ENCODE measurements around the gene GIMAP8. TPM values are rescaled to one million over a fixed set of nuclear protein-coding genes. Genes with fewer than 3 reads are reported as not detected.
"Not testable (repeated sequence)": the region's sequence is repeated elsewhere in the genome, so short reads cannot be mapped to it uniquely, and the experiment has no call there.

The GIMAP8 gene
- polyA plus RNA-seq, 6 donors from 2014 or later = 0.07 to 0.22 (median 0.08) TPM; not detected in 2

- Mint-ChIP-seq H3K4me3 (peak overlapping the region in 3 of 8 donors; percentile 0 to 6 (median 6)), H3K36me3 (peaks cover 3 to 6% of the 10 kb centered on the region in 2 donors), H3K9me3 (no peaks in the 10 kb centered on the region), H3K4me1 (peaks cover 37 to 44% (median 40%) of the 10 kb centered on the region in 3 donors), H3K27ac (peak overlapping the region in 4 of 6 donors; percentile 53 to 73 (median 64)), H3K27me3 (peaks cover 24 to 28% (median 25%) of the 10 kb centered on the region in 3 donors)
- DNase-seq = peak; percentile 68
- peak; percentile 70 to 75 for ATAC-seq (ENCODE audit: low read depth in 2 of 2)
Observed at GRCh38 chr7:150448789-150449147, 1.7 kb upstream of the GIMAP8 start.

GRCh38 chr7:150449206-150449952 lies 1.1 kb upstream of the GIMAP8 start:
- ATAC-seq (ENCODE audit: low read depth in 2 of 2) (no peak), DNase-seq (no peak)
- Mint-ChIP-seq H3K4me1 (peaks cover 37 to 44% (median 40%) of the 10 kb centered on the region in 3 donors), H3K36me3 (peaks cover 3 to 6% of the 10 kb centered on the region in 2 donors), H3K4me3 (peak overlapping the region in 4 of 8 donors; percentile 0 to 92 (median 52)), H3K27ac (peak overlapping the region in 1 of 6 donors; percentile 87), H3K27me3 (peaks cover 30 to 33% (median 31%) of the 10 kb centered on the region in 3 donors), H3K9me3 (peaks cover 0 to 2% (median 0%) of the 10 kb centered on the region in 7 donors)

- DNase-seq (no peak), ATAC-seq (ENCODE audit: low read depth in 2 of 2) (peak; percentile 68)
- peaks cover 3 to 9% of the 10 kb centered on the region in 2 donors for H3K36me3 Mint-ChIP-seq
- peaks cover 0 to 2% (median under 1%) of the 10 kb centered on the region in 7 donors for H3K9me3 Mint-ChIP-seq
- H3K27me3 Mint-ChIP-seq = peaks cover 32 to 37% (median 37%) of the 10 kb centered on the region in 3 donors
- peak overlapping the region; percentile 65 to 95 (median 86) for H3K4me3 Mint-ChIP-seq
- H3K27ac Mint-ChIP-seq = peak overlapping the region in 3 of 6 donors; percentile 59 to 87 (median 85)
- peaks cover 36 to 44% (median 37%) of the 10 kb centered on the region in 3 donors for H3K4me1 Mint-ChIP-seq
Observed at GRCh38 chr7:150451097-150451793, 815 bp downstream of the GIMAP8 start.

- Mint-ChIP-seq H3K4me1 (peaks cover 36 to 44% (median 37%) of the 10 kb centered on the region in 3 donors), H3K9me3 (peaks cover 0 to 9% (median 2%) of the 10 kb centered on the region in 7 donors), H3K4me3 (peak overlapping the region in 7 of 8 donors; percentile 77 to 95 (median 84)), H3K27ac (peak overlapping the region in 1 of 6 donors; percentile 16), H3K36me3 (peaks cover 3 to 13% of the 10 kb centered on the region in 2 donors), H3K27me3 (peaks cover 36 to 41% (median 37%) of the 10 kb centered on the region in 3 donors)
- no peak for ATAC-seq (ENCODE audit: low read depth in 2 of 2)
- no peak for DNase-seq
Observed at GRCh38 chr7:150451833-150452461, 1.5 kb downstream of the GIMAP8 start.

GRCh38 chr7:150453181-150453580 lies 2.8 kb downstream of the GIMAP8 start:
- Mint-ChIP-seq H3K4me1 (peaks cover 35 to 42% (median 37%) of the 10 kb centered on the region in 3 donors), H3K27me3 (peaks cover 36 to 41% (median 37%) of the 10 kb centered on the region in 3 donors), H3K36me3 (peaks cover 3 to 13% of the 10 kb centered on the region in 2 donors), H3K4me3 (no peak overlapping the region), H3K9me3 (peaks cover 0 to 12% (median 3%) of the 10 kb centered on the region in 7 donors), H3K27ac (no peak overlapping the region)
- DNase-seq (no peak), ATAC-seq (ENCODE audit: low read depth in 2 of 2) (no peak)

- Mint-ChIP-seq H3K27me3 (peaks cover 29 to 34% (median 32%) of the 10 kb centered on the region in 3 donors), H3K36me3 (peaks cover 0 to 7% of the 10 kb centered on the region in 2 donors), H3K4me1 (peaks cover 28 to 35% (median 30%) of the 10 kb centered on the region in 3 donors), H3K27ac (no peak overlapping the region), H3K9me3 (peaks cover 0 to 12% (median 3%) of the 10 kb centered on the region in 7 donors), H3K4me3 (no peak overlapping the region)
- no peak for DNase-seq
- no peak for ATAC-seq (ENCODE audit: low read depth in 2 of 2)
Observed at GRCh38 chr7:150453892-150454291, 3.5 kb downstream of the GIMAP8 start.

- peaks cover 18 to 22% (median 21%) of the 10 kb centered on the region in 3 donors for H3K27me3 Mint-ChIP-seq
- H3K9me3 Mint-ChIP-seq = peaks cover 11 to 32% (median 16%) of the 10 kb centered on the region in 7 donors
- not testable (repeated sequence) for H3K4me1 Mint-ChIP-seq; H3K27ac Mint-ChIP-seq; ATAC-seq (ENCODE audit: low read depth in 2 of 2); DNase-seq; H3K4me3 Mint-ChIP-seq
- peaks cover 9 to 20% of the 10 kb centered on the region in 2 donors for H3K36me3 Mint-ChIP-seq
Observed at GRCh38 chr7:150457064-150457463, 6.6 kb downstream of the GIMAP8 start.

- ATAC-seq (ENCODE audit: low read depth in 2 of 2) (no peak), DNase-seq (no peak)
- Mint-ChIP-seq H3K9me3 (peaks cover 16 to 43% (median 25%) of the 10 kb centered on the region in 7 donors), H3K27me3 (peaks cover 17 to 20% (median 17%) of the 10 kb centered on the region in 3 donors), H3K27ac (no peak overlapping the region), H3K4me1 (no peaks in the 10 kb centered on the region), H3K36me3 (peaks cover 12 to 32% of the 10 kb centered on the region in 2 donors), H3K4me3 (no peak overlapping the region)
Observed at GRCh38 chr7:150458235-150458634, 7.8 kb downstream of the GIMAP8 start.

- DNase-seq (no peak), ATAC-seq (ENCODE audit: low read depth in 2 of 2) (no peak)
- Mint-ChIP-seq H3K36me3 (peaks cover 14 to 37% of the 10 kb centered on the region in 2 donors), H3K4me3 (no peak overlapping the region), H3K4me1 (no peaks in the 10 kb centered on the region), H3K27me3 (peaks cover 12 to 16% (median 13%) of the 10 kb centered on the region in 3 donors), H3K27ac (no peak overlapping the region), H3K9me3 (peaks cover 19 to 49% (median 28%) of the 10 kb centered on the region in 7 donors)
Observed at GRCh38 chr7:150458756-150459155, 8.3 kb downstream of the GIMAP8 start.

- no peak for ATAC-seq (ENCODE audit: low read depth in 2 of 2)
- Mint-ChIP-seq H3K36me3 (peaks cover 14 to 31% of the 10 kb centered on the region in 2 donors), H3K27me3 (peaks cover 0 to 1% (median under 1%) of the 10 kb centered on the region in 3 donors), H3K27ac (no peak overlapping the region), H3K4me3 (peak overlapping the region in 1 of 8 donors; percentile 57), H3K9me3 (peaks cover 17 to 46% (median 26%) of the 10 kb centered on the region in 7 donors), H3K4me1 (no peaks in the 10 kb centered on the region)
- DNase-seq = no peak
Observed at GRCh38 chr7:150461520-150461919, 11.1 kb downstream of the GIMAP8 start.

- ATAC-seq (ENCODE audit: low read depth in 2 of 2) (no peak), DNase-seq (no peak)
- Mint-ChIP-seq H3K27ac (no peak overlapping the region), H3K36me3 (peaks cover 14 to 30% of the 10 kb centered on the region in 2 donors), H3K9me3 (peaks cover 17 to 38% (median 26%) of the 10 kb centered on the region in 7 donors), H3K27me3 (no peaks in the 10 kb centered on the region), H3K4me3 (no peak overlapping the region), H3K4me1 (no peaks in the 10 kb centered on the region)
Observed at GRCh38 chr7:150462413-150462812, 12.0 kb downstream of the GIMAP8 start.

GRCh38 chr7:150463461-150463860 lies 13.0 kb downstream of the GIMAP8 start:
- Mint-ChIP-seq H3K4me1 (no peaks in the 10 kb centered on the region), H3K27ac (peak overlapping the region in 1 of 6 donors; percentile 17), H3K27me3 (peaks cover 0 to 6% (median 1%) of the 10 kb centered on the region in 3 donors), H3K9me3 (peaks cover 17 to 38% (median 26%) of the 10 kb centered on the region in 7 donors), H3K36me3 (peaks cover 14 to 30% of the 10 kb centered on the region in 2 donors), H3K4me3 (no peak overlapping the region)
- no peak for DNase-seq
- ATAC-seq (ENCODE audit: low read depth in 2 of 2) = no peak

GRCh38 chr7:150464962-150465361 lies 14.5 kb downstream of the GIMAP8 start:
- peaks cover 14 to 30% of the 10 kb centered on the region in 2 donors for H3K36me3 Mint-ChIP-seq
- no peak for ATAC-seq (ENCODE audit: low read depth in 2 of 2)

More at GRCh38 chr7:150464962-150465361, 14.5 kb downstream of the GIMAP8 start:
- Mint-ChIP-seq H3K4me3 (no peak overlapping the region), H3K4me1 (peaks cover 0 to 3% (median 0%) of the 10 kb centered on the region in 3 donors), H3K27me3 (peaks cover 0 to 11% (median 6%) of the 10 kb centered on the region in 3 donors), H3K27ac (peak overlapping the region in 1 of 6 donors; percentile 39), H3K9me3 (peaks cover 17 to 38% (median 26%) of the 10 kb centered on the region in 7 donors)
- DNase-seq = no peak

All from naive B cell (primary cell).